Measurements from ENCODE around the gene CMTM8. TPM values are rescaled to one million over a fixed set of nuclear protein-coding genes. Genes with fewer than 3 reads are reported as not detected.
"Not testable (repeated sequence)": the region's sequence is repeated elsewhere in the genome, so short reads cannot be mapped to it uniquely, and the experiment has no call there.

CMTM8 gene
- polyA plus RNA-seq, 1 donor: 1.0 TPM

DNA sequence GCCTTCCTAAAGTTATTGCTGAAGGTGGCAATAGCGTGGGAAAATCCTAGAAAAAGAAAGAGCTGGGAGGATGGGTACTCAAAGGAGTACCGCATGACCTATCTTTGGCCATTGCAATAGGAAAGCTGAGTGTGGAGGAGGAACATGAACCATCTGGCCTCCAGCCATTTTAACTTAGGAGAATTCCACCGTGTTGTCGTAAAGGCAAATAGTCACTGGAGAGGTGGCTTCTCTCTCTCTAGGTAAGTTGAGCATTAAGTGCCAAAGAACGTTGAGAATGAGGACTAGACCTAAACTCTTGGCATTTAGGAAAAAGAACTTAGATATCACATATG is 137.1 kb downstream of the CMTM8 start:
- no peak for DNase-seq (ENCODE audit: low read depth)

DNA sequence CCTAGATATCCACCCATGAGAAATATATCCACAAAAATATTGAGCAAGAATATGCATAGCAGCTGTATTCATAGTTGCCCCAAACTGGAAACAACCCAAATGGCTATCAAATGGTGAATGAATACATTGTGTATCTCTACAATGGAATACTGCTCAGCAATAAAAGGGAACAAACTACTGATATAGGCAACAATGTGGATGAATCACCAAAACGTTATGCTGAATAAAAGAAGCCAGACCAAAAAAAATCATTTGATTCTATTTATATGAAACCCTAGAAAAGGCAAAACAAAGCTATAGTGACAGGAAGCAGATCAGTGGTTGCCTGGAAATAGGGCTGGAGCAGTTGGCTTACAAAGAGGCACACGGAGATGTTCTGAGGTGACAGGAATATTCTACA is 137.6 kb downstream of the CMTM8 start:
- DNase-seq (ENCODE audit: low read depth): no peak

DNA sequence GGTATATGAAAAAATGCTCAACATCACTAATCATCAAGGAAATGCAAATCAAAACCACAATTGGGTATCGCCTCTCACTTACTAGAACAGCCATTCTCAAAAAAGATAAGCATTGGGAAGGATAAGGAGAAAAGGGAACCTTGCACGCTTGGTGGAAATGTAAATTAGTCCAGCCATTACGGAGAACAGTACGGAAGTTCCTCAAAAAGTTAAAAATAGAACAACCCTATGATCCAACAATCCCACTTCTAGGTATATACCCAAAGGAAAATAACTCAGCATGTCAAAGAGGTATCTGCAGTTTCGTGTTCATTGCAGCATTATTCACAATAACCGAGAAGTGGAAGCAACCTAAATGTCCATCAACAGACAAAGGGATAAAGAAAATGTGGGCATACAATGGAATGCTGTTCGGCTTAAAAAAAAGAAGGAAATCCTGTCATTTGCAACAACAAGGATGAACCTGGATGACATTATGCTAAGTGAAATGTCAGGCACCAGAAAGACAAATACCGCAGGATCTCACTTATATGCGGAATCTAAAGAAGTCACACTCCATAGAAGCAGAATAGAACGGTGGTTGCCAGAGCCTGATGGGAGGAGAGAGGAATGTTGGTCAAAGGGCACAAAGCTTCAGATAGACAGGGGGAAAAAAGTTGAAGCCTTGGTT is 141.5 kb downstream of the CMTM8 start:
- DNase-seq (ENCODE audit: low read depth): no peak

DNA sequence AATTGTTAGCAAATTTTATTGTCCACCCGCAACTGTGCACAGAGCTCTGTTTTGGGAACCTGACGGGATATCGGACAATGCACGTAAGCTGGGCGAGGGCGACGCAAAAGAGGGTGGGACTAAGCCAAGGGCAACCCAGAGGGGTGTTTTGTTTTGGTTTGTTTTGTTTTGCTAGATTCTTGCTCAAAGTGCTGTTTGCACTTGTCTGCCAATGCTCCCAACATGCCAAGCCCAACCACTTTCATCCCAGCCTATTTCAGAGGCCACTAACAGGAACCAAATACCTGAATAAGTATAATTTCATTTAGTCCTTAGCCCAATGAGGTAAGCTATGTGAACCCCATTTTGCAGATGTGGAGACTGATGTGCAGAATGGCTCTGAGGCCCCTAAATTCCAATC is 143.4 kb downstream of the CMTM8 start:
- no peak for DNase-seq (ENCODE audit: low read depth)

DNA sequence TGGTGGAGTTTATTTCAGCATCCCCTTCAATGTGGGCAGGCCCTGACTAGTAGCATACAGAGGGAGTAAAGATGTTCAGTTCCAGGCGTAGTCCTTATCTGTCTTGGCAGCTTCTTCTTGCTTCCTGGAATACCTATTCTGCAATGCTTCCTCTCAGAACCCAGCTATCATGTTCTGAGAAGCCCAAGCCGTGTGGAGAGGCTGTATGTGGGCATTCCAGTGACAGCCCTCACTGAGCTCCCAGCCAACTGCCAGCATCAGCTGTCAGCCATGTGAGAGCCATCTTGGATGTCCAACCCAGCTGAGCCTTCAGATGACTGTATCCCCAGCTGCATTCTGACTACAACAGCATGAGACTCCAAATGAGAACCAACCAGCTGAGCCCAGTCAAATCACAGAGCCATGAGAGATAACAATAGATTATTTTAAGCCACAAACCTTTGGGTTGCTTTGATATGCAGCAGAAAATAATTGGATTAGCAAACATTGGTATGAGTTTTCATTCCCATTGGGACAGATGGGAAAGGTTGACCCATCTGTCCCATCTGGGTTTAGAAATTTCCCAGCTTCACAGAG is 144.7 kb downstream of the CMTM8 start:
- DNase-seq (ENCODE audit: low read depth): no peak

DNA sequence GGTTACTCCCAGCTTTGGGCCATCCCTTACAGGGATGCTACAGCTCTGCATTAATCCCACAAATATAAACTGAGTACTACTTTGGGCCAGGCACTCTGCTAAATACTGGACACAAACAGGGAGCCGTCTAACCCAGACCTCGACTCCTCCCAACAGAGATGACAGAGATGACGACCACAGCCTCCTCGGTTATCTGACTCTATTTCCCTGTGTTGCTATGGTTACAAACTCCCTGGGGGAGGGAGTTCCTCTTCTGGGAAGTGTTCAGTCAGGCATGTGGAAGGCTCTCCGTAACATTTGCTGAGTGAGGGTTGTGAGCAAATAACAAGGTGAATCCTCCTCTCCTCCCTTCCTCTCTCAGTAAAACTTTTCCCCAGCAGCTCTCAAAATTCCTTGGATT is 146.5 kb downstream of the CMTM8 start:
- no peak for DNase-seq (ENCODE audit: low read depth)

DNA sequence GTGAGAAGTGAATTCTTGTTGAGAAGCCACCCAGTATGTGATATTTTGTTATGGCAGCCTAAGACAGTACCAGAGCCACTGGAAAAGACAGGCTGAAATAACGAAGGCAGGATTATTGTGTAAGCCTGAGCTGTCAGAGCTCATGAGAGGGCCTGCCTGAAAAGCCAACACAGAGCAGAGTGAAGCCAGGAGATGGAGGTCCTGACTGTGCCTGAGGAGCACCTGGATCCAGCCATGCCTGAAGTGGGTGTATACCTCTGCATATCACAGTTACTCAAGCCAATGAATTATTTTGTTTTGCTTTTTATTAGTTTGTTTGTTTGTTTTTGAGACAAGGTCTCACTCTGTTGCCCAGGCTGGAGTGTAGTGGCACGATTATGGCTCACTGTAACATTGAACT is 149.0 kb downstream of the CMTM8 start:
- no peak for DNase-seq (ENCODE audit: low read depth)

DNA sequence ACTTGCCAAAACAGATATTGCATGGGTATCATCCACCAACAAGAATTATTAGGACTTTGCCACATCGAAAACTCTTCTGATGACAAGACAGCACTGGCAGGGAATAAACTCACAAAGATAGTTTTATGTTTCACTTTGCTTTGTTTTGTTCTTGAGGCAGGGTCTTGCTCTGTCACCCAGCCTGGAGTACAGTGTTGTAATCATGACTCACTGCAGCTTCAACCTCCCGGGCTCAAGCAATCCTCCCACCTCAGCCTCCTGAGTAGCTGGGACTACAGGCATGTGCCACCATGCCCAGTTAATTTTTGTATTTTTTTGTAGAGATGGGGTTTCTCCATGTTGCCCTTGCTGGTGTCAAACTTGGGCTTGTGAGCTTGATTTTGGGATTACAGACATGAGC is 151.1 kb downstream of the CMTM8 start:
- DNase-seq (ENCODE audit: low read depth): not testable (repeated sequence)

DNA sequence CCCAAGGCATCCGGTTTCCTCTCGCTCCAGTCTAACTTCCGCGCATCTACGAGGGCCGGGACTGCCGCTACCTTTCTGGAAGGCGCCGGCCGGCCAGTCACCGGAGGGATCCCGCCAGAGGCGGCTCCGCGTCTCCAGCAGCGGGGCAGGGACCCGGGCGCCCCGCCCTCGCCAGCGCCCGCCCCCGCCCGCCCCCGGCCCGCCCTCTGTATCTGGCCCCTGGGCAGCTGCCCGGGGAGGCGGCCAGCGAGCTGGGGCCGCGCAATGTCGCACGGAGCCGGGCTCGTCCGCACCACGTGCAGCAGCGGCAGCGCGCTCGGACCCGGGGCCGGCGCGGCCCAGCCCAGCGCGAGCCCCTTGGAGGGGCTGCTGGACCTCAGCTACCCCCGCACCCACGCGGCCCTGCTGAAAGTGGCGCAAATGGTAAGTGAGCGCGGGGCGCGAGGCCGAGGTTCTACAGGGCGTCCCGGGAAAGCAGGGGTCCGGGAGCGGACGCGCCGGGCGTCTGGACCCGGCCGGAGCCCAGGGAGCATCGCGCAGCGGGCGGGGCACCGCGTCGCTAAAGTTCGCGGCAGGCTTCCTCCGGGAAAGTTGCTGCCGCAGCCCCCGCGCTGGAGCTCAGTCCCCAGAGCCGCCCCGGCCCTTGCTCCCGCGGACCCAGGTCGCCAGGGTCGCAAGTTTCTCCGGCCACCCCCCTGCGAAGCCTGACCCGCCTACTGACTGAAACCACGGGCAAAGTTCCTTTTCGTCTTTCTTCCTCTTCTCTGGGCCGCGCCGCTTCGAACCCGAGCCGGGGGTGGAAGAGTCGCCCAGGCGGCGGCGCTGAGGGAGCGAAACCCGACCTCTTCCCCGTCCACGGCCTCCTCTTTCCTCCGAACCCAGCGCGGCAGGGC is 153.4 kb downstream of the CMTM8 start, which contains the start of gene CMTM7:
CMTM7 (plus strand) TSS at position 211 of the 893 bp plus-strand sequence; CDS start at position 265, 54 bp downstream.
- DNase-seq (ENCODE audit: low read depth): no peak

DNA sequence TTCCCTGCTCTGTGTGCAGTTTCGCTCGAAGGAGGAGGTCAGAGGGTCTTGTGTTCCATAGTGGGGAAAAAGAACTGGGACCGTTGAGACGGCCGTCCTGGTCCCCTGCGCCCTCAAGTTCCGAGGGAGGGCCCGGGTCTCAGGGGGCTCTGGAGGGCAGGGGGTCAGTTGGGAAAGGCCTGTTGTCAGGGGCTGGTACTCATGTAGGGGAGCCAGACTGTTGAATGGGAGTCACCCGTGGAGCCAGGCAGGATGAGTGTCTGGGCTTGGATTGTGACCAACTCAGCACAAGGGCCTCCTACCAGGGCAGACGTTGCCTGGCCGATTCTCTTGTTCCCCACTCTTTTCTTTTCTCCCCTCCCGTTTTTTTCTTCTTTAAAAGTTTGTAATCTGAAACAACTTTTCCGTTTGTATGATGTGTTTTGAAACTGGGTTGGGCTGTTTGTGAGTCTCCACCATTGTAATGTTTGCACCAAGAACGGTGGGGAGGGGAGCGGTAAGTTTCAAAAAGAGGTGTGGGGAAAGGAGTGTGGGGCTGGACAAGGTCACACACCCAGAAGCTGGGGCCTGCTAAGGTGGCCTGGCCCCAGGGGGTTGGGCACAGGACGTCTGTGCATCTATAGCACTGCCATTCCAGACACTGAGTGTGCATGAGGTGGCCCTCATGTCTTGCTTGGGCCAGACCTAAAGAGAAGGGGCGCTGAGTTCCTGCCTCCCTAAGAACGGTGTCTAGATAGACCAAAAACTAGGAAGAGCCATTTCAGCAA is 154.2 kb downstream of the CMTM8 start:
- DNase-seq (ENCODE audit: low read depth): no peak

DNA sequence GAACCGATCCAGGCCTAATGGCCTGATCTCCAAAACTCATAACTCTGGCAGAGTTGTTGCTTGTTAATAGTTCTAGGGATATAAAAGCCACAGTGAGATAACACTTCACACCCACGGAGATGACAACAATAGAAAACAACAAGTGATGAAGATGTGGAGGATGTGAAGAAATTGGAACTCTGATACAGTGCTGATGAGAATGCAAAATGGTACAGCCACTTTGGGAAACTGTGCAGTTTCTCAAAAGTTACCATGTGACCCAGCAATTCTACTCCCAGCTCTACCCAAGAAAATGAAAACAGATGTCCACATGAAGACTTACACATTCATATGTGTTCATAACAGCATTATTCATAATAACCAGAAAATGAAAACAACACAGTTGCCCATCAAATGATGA is 157.0 kb downstream of the CMTM8 start:
- DNase-seq (ENCODE audit: low read depth): no peak

DNA sequence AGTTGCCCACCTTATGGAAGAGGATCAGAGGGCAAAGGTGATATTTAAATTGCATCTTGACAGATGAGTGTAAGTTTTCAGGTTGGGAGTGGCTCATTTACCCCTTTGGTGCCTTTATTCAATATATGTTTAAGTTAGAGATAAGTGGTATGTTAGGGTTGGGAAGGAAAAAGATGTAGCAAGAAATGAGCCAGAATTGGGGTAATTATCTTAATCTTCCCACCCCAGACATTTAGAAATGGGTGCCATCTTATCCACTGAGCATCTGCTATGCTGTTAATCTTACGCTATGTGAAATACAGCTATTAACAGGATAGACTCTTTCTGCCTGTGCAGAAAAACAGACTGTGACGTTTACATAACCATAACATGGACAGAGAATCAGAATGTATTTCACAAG is 159.5 kb downstream of the CMTM8 start:
- DNase-seq (ENCODE audit: low read depth): no peak

DNA sequence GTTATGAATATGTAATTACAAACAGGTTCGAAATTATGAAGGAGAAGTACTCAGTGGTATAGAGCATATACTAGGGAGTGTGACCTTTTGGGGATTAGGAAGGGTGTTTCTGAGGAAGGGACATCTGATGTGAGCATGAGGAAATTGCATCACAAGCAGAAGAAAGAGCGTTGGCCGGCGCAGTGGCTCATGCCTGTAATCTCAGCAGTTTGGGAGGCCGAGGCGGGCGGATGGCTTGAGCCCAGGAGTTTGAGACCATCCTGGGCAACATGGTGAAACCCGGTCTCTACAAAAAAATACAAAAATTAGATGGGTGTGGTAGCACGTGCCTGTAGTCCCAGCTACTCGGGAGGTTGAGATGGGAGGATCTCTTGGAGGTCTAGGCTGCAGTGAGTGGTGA is 160.1 kb downstream of the CMTM8 start:
- DNase-seq (ENCODE audit: low read depth): no peak

DNA sequence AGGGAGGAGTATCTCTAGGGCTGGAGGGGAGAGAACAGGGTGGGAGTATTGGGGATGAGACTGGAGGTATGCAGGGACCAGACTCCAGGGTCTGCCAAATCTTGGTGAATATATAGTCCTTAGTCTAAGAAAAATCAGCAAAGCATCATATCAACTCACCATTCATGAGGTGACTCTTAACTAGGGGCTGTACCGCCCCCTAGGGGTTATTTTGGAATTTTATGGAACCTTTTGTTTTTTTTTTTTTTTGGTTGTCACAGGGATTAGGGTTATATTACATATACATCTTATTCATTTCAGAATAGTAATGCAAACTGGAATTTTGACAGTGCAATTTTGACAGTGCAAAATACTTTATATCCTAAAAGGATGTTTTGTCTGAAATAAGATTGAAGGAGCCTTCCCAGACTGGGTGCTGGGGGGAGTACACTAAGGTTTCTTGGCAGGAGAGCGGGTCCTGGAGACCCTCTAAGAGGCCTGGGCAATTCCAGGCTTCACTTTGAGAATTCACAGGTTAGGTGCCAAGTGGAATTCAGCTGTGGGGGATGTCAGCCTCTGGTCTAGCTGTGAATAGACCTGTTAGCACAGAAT is 160.6 kb downstream of the CMTM8 start:
- DNase-seq (ENCODE audit: low read depth): no peak

DNA sequence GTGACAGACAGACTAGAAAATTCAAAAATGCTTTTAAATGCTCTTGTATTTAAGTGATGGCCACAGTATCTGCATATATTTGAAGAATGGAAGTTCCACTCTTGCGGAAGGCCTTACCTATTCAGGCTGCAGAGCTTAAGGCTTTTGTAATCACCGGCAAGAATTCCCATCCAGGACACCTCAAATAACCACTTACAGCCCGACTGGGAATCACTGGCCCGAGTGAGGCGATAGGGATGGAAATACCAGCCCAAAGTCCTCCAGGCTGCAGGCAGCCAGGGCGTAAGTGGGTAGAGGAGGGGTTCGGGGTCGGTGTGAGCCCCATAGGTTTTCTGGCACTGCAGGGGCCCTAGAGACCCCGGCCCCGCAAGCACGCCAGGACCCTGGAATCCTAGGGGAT is 162.6 kb downstream of the CMTM8 start:
- no peak for DNase-seq (ENCODE audit: low read depth)

DNA sequence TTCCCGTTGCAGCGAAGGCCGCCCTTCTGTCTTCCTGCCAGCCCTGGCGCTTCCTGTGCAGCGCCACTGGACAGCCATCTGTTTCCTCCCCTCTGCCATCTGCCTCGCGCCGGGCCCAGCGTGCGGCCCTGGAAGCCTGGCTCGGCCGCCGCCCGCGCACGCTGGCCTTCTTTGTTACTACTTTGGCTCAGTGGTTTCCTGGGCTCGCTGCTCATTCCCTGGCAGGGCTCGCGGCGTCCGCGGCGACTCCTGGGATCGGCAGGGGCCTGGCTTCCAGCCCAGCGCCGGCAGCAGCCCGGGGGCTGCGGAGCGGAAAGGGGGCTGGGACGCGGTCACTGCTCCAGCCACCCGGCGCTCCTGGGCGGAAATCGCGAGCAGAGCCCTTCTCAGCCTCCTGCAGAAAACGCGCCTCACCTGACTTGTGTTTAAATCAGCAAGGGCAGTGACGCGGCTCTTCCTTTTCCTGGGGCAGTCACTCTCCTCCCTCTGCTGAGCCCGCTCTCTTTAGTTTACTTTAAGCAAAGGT is 163.1 kb downstream of the CMTM8 start:
- DNase-seq (ENCODE audit: low read depth): no peak

DNA sequence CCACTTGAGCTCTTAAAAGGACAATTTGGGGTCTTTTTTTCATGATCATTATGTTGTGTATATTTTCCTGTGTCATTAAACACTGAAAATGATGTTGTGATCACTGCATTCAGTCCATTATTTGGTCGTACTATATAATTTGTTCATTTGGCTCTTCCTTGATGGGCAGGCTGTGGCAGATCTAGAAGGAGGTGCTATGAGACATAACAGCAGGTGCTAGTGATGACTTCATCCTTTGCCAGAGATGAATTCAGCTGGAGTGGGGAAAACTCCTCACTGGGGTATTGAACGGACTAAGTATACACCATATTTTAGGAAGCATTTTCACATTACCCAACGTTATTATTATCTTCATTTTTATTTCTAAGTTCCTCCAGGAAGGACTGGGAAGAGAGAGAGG is 165.2 kb downstream of the CMTM8 start:
- DNase-seq (ENCODE audit: low read depth): no peak

DNA sequence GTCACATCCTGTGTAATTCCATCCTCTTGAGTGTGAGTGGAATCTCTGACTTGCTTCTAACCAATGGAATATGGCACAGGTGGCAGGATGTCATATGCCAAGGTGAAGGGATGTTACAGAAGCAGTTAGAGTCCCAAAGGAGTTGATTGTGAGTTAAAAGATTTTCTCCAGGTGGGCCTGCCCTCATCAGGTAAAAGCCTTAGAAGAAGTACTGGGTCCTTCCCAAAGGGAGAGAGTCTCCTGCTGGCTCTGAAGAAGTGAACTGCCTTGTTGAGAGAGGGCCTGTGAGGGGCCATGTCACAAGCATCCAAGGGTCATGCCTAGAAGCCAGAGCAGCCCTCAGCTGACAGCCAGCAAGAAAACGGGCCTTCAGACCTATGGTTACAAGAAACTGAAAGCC is 166.2 kb downstream of the CMTM8 start:
- no peak for DNase-seq (ENCODE audit: low read depth)

DNA sequence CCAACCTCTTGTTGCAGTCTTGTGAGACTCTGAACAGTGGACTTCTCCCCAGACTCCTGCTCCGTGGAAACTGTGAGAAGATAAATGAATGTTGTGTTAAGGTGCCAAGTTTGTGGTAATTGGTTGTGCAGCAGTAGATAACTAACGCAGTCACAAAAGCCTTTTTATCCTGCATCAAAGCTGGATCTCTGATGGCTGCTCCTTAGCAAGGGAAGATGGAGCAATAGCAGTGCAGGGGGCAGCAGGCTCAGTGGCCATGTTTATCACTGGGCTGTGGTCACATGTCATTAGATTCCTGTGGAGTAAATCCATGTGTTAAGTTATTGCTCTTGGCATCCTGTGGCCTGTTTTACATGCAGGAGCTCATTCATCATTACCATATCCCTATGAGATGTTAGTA is 166.7 kb downstream of the CMTM8 start:
- no peak for DNase-seq (ENCODE audit: low read depth)

DNA sequence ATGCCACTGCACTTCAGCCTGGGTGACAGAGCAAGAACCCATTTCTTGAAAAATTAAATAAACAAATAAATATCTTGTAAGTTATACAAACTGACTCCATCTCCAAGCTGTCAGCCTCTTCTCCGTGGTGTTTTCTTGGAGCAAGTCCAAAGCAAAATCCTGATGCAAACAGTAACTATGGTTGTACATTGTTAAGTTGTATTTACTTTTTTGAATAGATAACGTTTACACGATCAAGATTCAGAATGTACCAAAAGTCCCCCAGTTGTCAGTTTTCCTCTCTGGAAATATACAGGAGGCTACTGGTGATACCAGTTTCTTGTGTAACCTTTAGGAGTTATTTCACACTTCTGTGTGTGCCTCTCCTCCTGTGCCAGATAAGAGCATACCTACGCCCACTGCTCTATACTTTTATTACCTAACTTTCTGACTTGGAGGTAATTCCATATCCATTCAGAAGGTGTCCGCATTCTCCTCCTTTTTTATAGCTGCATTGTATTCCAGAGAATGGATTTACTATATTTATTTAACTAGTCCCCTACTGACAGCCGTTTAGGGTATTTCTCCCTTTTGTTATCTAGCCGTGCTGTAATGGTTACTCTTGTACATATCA is 167.3 kb downstream of the CMTM8 start:
- DNase-seq (ENCODE audit: low read depth): no peak
